BJ (cell line): ENCODE measurements around the gene ORM2. TPM values are rescaled to one million over a fixed set of nuclear protein-coding genes. Genes with fewer than 3 reads are reported as not detected.
"Not testable (repeated sequence)": the region's sequence is repeated elsewhere in the genome, so short reads cannot be mapped to it uniquely, and the experiment has no call there.

Source experiments
- CTCF ChIA-PET: fragments of 350-600 bp; formaldehyde crosslinking; extraction: SDS; loops from one replicate; lab custom pipeline; 2021; ENCODE audit warnings: antibody characterized with exemption, inconsistent platforms; lab: Yijun Ruan, JAX
- POLR2A ChIA-PET: fragments of 300-600 bp; sonication (Branson Sonifier 250); formaldehyde crosslinking; extraction: SDS; loops from one replicate; lab custom pipeline; 2021; ENCODE audit warnings: antibody characterized with exemption; lab: Charles Lee
- DNase-seq: peaks from one replicate; pipeline ENCODE4 v3.0.0-alpha.2; 2011; ENCODE audit warnings: low read depth
- H3K27me3 ChIP-seq: 2 replicates; pipeline ENCODE4 v1.6.0; 2011; ENCODE audit warnings: low read length; ENCODE audit not compliant: control insufficient read depth, insufficient read depth
- H3K36me3 ChIP-seq: 2 replicates; pipeline ENCODE4 v1.5.1; 2011; ENCODE audit warnings: low read length; ENCODE audit not compliant: control insufficient read depth, insufficient read depth
- H3K4me3 ChIP-seq: 2 replicates; pipeline ENCODE4 v1.5.1; 2011; ENCODE audit warnings: low read depth, mild to moderate bottlenecking, control low read depth, low read length
- CTCF ChIP-seq: IDR thresholded peaks from 2 replicates; pipeline ENCODE4 v1.5.1; 2011; ENCODE audit warnings: low read depth, mild to moderate bottlenecking, control low read depth, inconsistent platforms, low read length, moderate library complexity; ENCODE audit not compliant: insufficient read depth
- polyA plus RNA-seq: library from polyadenylated mRNA; depleted of rRNA; stranded (reverse); fragments of >200 nt; gene quantifications from 2 replicates; pipeline ENCODE4 v1.2.3, GENCODE V29; 2011

Gene ORM2
- polyA plus RNA-seq, 1 experiment: not detected

DNA sequence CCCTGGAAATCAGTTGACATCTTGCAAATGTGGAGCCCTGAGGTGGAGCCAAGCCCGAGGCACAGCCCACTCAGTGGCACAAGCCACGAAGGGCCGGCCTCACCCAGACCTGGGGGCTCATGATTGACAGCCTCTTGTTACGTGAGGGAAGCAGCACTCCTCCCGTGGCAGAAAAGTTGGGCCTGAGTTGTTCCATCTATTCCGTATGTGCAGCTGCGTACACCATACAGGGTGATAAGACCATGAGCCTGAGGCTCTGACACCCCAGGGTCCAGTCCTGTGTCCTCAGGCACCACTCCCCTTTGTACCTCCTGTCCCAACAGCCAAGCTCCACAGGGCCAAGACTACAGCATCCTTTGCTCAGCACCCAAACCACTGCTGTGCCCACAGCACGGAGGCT lies 1.9 kb upstream of the ORM2 start:
- DNase-seq: no peak

GRCh38 chr9:114328357-114328820 lies 1.3 kb upstream of the ORM2 start:
- H3K4me3 ChIP-seq, H3K36me3 ChIP-seq, POLR2A ChIA-PET, CTCF ChIA-PET, H3K27me3 ChIP-seq, DNase-seq: not testable (repeated sequence)

More for the DNA sequence above, 1.9 kb upstream of the ORM2 start:
- no peaks in the 10 kb centered on the region for H3K36me3 ChIP-seq
- TF ChIP-seq CTCF: no peak
- no peaks in the 10 kb centered on the region for H3K27me3 ChIP-seq
- CTCF ChIA-PET: no interaction called here
- POLR2A ChIA-PET: no interaction called here
- no peak overlapping the region for H3K4me3 ChIP-seq

DNA sequence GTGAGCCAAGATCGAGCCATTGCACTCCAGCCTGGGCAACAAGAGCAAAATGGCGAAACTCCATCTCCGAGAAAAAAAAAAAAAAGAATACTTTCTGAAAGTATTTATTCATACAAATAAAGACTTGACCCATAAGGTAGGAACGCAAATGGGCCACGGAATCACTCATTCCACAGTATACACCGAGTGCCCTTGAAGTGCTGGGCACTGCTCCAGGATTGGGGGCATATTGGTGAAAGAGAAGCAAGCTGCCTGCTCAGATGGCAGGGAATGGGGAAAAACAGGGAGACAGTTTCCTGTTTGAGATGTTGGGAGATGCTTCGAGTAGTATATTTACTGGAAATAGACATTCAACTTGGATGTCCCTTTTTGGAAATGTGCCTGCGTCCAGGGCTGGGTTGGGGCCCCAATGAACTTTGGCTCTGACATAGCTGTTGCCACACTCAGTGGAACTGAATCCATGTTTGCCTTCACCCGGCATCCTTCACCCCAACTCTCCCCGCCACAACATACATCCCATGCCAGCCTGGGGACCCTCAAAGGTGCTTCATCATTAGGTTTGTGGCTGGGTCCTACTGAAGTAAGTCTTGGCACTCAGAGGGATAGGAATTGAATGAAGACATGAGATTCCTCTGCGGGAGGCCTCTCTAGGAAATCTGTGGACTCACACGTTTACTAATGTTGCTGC lies 588 bp upstream of the ORM2 start:
- CTCF ChIA-PET, H3K4me3 ChIP-seq, H3K36me3 ChIP-seq, DNase-seq, POLR2A ChIA-PET, H3K27me3 ChIP-seq: not testable (repeated sequence)

GRCh38 chr9:114330636-114331035 lies 967 bp downstream of the ORM2 start:
- no peak overlapping the region for H3K4me3 ChIP-seq
- 0 out of 2 replicates have a peak, but pooled peaks cover 1% of the 10 kb centered on the region for H3K36me3 ChIP-seq
- no peak for DNase-seq
- TF ChIP-seq CTCF: no peak
- H3K27me3 ChIP-seq: no peaks in the 10 kb centered on the region
- POLR2A ChIA-PET: no interaction called here
- CTCF ChIA-PET: no interaction called here

GRCh38 chr9:114331229-114332195 lies 1.8 kb downstream of the ORM2 start:
- H3K27me3 ChIP-seq, POLR2A ChIA-PET, H3K4me3 ChIP-seq, CTCF ChIA-PET, DNase-seq, H3K36me3 ChIP-seq: not testable (repeated sequence)

GRCh38 chr9:114332474-114333040 lies 2.9 kb downstream of the ORM2 start:
- H3K36me3 ChIP-seq, DNase-seq, H3K27me3 ChIP-seq, CTCF ChIA-PET, H3K4me3 ChIP-seq, POLR2A ChIA-PET: not testable (repeated sequence)

- H3K4me3 ChIP-seq, POLR2A ChIA-PET, DNase-seq, CTCF ChIA-PET, H3K27me3 ChIP-seq: not testable (repeated sequence)
- H3K36me3 ChIP-seq: peaks cover 16% of the 10 kb centered on the region
These were observed 4.0 kb downstream of the ORM2 start for GRCh38 chr9:114333718-114334117.
